ENCODE data around the gene FBXW11. TPM values are rescaled to one million over a fixed set of nuclear protein-coding genes. Genes with fewer than 3 reads are reported as not detected.

FBXW11 gene
- total RNA-seq, 1 experiment from 2014 or later: 69.2 TPM

- Histone ChIP-seq H3K4me2 (ENCODE audit: low read length) (no peak overlapping the region), H3K4me3 (ENCODE audit: low read length) (no peak overlapping the region), H3K27ac (ENCODE audit: low read length) (no peak overlapping the region), H3K9ac (ENCODE audit: low read length) (no peak overlapping the region), H3K4me1 (ENCODE audit: insufficient read depth, low read length) (no peaks in the 10 kb centered on the region), H3K27me3 (ENCODE audit: low read length) (no peaks in the 10 kb centered on the region), H3K79me2 (ENCODE audit: low read length) (no peaks in the 10 kb centered on the region), H4K20me1 (ENCODE audit: low read length) (no peaks in the 10 kb centered on the region), H2AFZ (ENCODE audit: low read length) (no peak overlapping the region), H3F3A (ENCODE audit: low read length, unreplicated experiment) (no peaks in the 10 kb centered on the region), H3K9me3 (ENCODE audit: low read length) (no peaks in the 10 kb centered on the region), H3K9me2 (replicated peaks; ENCODE audit: low read length) (no peaks in the 10 kb centered on the region), H3K36me3 (ENCODE audit: low read depth, low read length) (no peaks in the 10 kb centered on the region)
- TF ChIP-seq CTCF (conservative IDR thresholded peaks at IDR 0.05; ENCODE audit: low read depth, low read length): no peak
- TF ChIP-seq EZH2phosphoT487 (IDR thresholded peaks at IDR 0.05; ENCODE audit: borderline replicate concordance, low read length): no peak
- TF ChIP-seq EZH2 (IDR thresholded peaks at IDR 0.05; ENCODE audit: low read length, unreplicated experiment): no peak
- ATAC-seq (no peak), DNase-seq (no peak)
- intact Hi-C loops (cut with micrococcal nuclease): loop anchor here (10.0 kb wide), 1 partner anchor 367 kb away; no protein-coding TSS in a partner anchor
- ChIA-PET CTCF (no interaction called here), POLR2A (ENCODE audit: unreplicated experiment) (no interaction called here)
- BruUV-seq (replicated peaks): no TSS peak
Measured at GRCh38 chr5:171852255-171852681, 154.2 kb downstream of the FBXW11 start.

GRCh38 chr5:171851251-171851650 lies 155.2 kb downstream of the FBXW11 start:
- Histone ChIP-seq H3K4me1 (ENCODE audit: insufficient read depth, low read length) (no peaks in the 10 kb centered on the region), H3F3A (ENCODE audit: low read length, unreplicated experiment) (no peaks in the 10 kb centered on the region), H3K27me3 (ENCODE audit: low read length) (no peaks in the 10 kb centered on the region), H3K36me3 (ENCODE audit: low read depth, low read length) (no peaks in the 10 kb centered on the region), H3K9me3 (ENCODE audit: low read length) (no peaks in the 10 kb centered on the region), H3K79me2 (ENCODE audit: low read length) (no peaks in the 10 kb centered on the region), H3K9me2 (replicated peaks; ENCODE audit: low read length) (no peaks in the 10 kb centered on the region), H3K4me2 (ENCODE audit: low read length) (no peak overlapping the region), H3K27ac (ENCODE audit: low read length) (no peak overlapping the region), H3K4me3 (ENCODE audit: low read length) (no peak overlapping the region), H4K20me1 (ENCODE audit: low read length) (no peaks in the 10 kb centered on the region), H3K9ac (ENCODE audit: low read length) (no peak overlapping the region), H2AFZ (ENCODE audit: low read length) (no peak overlapping the region)
- CTCF ChIA-PET: no interaction called here
- ATAC-seq (no peak), DNase-seq (no peak)
- POLR2A ChIA-PET (ENCODE audit: unreplicated experiment): no interaction called here
- no TSS peak for BruUV-seq (replicated peaks)
- no peak for TF ChIP-seq EZH2phosphoT487 (IDR thresholded peaks at IDR 0.05; ENCODE audit: borderline replicate concordance, low read length)
- TF ChIP-seq EZH2 (IDR thresholded peaks at IDR 0.05; ENCODE audit: low read length, unreplicated experiment): no peak
- no peak for TF ChIP-seq CTCF (conservative IDR thresholded peaks at IDR 0.05; ENCODE audit: low read depth, low read length)
- intact Hi-C loops (cut with micrococcal nuclease): loop anchor here (2.0 to 10.0 kb wide), 3 partner anchors 220 to 432 kb away; partner anchors contain the start of gene FGF18

GRCh38 chr5:171850324-171850947 lies 156.0 kb downstream of the FBXW11 start:
- Histone ChIP-seq H3K9me3 (ENCODE audit: low read length) (no peaks in the 10 kb centered on the region), H3K79me2 (ENCODE audit: low read length) (no peaks in the 10 kb centered on the region), H3K9ac (ENCODE audit: low read length) (no peak overlapping the region), H3K4me2 (ENCODE audit: low read length) (no peak overlapping the region), H3K4me1 (ENCODE audit: insufficient read depth, low read length) (no peaks in the 10 kb centered on the region), H3K4me3 (ENCODE audit: low read length) (no peak overlapping the region), H3K27ac (ENCODE audit: low read length) (no peak overlapping the region), H3F3A (ENCODE audit: low read length, unreplicated experiment) (no peaks in the 10 kb centered on the region), H2AFZ (ENCODE audit: low read length) (no peak overlapping the region), H3K9me2 (replicated peaks; ENCODE audit: low read length) (no peaks in the 10 kb centered on the region), H4K20me1 (ENCODE audit: low read length) (no peaks in the 10 kb centered on the region), H3K36me3 (ENCODE audit: low read depth, low read length) (no peaks in the 10 kb centered on the region), H3K27me3 (ENCODE audit: low read length) (no peaks in the 10 kb centered on the region)
- TF ChIP-seq CTCF (conservative IDR thresholded peaks at IDR 0.05; ENCODE audit: low read depth, low read length): peak; percentile 78
- no peak for TF ChIP-seq EZH2phosphoT487 (IDR thresholded peaks at IDR 0.05; ENCODE audit: borderline replicate concordance, low read length)
- ChIA-PET CTCF (interaction anchor here (0.5 kb wide), 1 partner anchor 376 kb away, joined by 3 read pairs; no protein-coding TSS in a partner anchor), POLR2A (ENCODE audit: unreplicated experiment) (no interaction called here)
- intact Hi-C loops (cut with micrococcal nuclease): loop anchor here (2.0 to 10.0 kb wide), 3 partner anchors 220 to 432 kb away; partner anchors contain the start of gene FGF18
- DNase-seq (peak; percentile 59), ATAC-seq (peak; percentile 71)
- BruUV-seq (replicated peaks): no TSS peak

Data from PC-3 (cell line).